Dendritic cell treated with granulocyte-macrophage colony-stimulating factor and Interleukin-4, amounts not matched to agents 40 ng/mL and 50 ng/mL, for 4 days (primary cell): ENCODE data around the gene SORL1.

Source experiments
- H3K27ac Mint-ChIP-seq: one replicate; pipeline ENCODE4 v1.8.0; 2022; ENCODE audit warnings: mild to moderate bottlenecking, mixed read lengths
- H3K27me3 Mint-ChIP-seq: one replicate; pipeline ENCODE4 v1.8.0; 2022; ENCODE audit warnings: mild to moderate bottlenecking, mixed read lengths
- H3K36me3 Mint-ChIP-seq: one replicate; pipeline ENCODE4 v1.8.0; 2022; ENCODE audit warnings: low read depth, mixed read lengths
- H3K4me1 Mint-ChIP-seq: one replicate; pipeline ENCODE4 v1.8.0; 2022; ENCODE audit warnings: low read depth, mixed read lengths
- H3K4me3 Mint-ChIP-seq: one replicate; pipeline ENCODE4 v1.8.0; 2022; ENCODE audit warnings: mild to moderate bottlenecking, moderate library complexity, mixed read lengths
- H3K9me3 Mint-ChIP-seq: one replicate; pipeline ENCODE4 v1.8.0; 2022; ENCODE audit warnings: mixed read lengths
- intact Hi-C: fragments of 100-400 bp; cut with micrococcal nuclease; formaldehyde crosslinking; loops from one replicate; pipeline ENCODE4 v1.15.0; 2022

Gene SORL1

DNA sequence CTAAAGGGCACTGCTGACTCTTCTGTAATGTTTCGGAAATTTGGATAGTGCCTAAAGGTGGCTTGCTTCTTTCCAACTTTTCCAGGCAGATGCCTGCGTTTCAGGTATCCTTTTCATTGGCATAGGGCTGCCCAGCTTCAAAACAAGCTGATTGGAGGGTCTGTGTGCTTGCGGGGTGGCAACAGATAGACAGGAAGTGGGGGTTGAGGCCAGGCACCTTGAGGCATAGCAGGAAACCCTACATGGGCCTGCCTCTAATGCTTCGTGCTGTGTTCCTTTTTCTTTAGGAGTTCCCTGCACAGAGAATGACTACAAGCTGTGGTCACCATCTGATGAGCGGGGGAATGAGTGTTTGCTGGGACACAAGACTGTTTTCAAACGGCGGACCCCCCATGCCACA is 92.8 kb downstream of the SORL1 start:
- Mint-ChIP-seq H3K27ac (no peak overlapping the region), H3K4me3 (no peak overlapping the region), H3K9me3 (no peaks in the 10 kb centered on the region), H3K4me1 (peaks cover 10% of the 10 kb centered on the region), H3K27me3 (no peaks in the 10 kb centered on the region), H3K36me3 (peaks cover 53% of the 10 kb centered on the region)
- intact Hi-C loops, result no loop called here

DNA sequence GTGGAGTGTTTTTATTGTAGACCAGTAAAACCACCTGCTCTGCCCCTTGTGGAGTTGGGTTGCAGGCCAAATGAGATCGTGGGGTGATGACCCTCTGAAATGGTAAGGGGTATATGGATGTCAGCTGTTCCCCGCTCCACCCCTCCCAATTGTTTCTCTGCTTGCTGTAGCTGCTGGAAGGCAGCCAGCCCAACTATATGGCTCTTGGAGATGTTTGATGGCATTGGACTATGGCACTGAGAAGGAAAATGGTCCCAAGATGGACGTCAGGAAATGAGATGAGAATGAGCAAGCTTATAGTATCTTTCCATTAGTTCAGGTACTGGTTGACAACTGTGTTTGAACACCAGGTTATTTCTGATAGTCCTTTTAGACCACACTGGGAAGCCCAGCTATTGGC is 95.5 kb downstream of the SORL1 start:
- peaks cover 17% of the 10 kb centered on the region for H3K4me1 Mint-ChIP-seq
- H3K4me3 Mint-ChIP-seq, result no peak overlapping the region
- H3K27me3 Mint-ChIP-seq, result no peaks in the 10 kb centered on the region
- intact Hi-C loops, result no loop called here
- peaks cover 7% of the 10 kb centered on the region for H3K9me3 Mint-ChIP-seq
- H3K27ac Mint-ChIP-seq, result no peak overlapping the region
- H3K36me3 Mint-ChIP-seq, result peaks cover 66% of the 10 kb centered on the region

DNA sequence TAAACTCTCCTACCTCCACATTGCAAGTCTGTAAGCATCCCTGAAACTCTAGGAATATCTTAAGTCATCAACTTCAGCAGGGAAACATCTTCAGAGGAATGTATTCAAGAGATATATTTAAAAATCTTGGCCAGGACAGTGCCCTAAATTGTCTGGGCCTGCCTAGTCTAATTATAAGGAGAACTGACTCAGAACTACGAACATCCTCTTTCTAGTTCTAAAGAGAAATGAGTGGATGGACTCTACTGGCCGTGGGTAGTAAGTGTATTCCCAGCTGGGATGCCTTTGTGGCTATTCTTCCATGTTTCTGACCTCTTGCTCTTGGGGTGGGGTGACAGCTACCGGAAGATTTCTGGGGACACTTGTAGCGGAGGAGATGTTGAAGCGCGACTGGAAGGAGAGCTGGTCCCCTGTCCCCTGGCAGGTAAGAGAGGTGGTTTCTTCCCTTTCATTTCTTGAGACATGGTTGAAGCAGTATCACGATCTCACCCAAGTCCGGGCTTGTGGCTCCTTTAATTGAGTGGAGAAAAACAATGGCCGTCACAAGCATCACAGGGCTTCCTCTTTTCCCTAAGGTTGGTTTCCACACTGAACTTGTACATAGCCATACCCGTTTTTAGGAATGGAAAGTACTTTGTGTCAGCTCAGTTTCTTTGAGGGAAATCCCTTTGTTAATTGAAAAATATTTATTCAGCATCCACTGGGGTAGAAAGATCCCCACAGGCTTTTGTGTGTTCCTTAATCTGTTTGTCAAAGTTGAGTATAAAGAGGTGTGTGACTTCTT is 98.3 kb downstream of the SORL1 start:
- intact Hi-C loops, result no loop called here
- Mint-ChIP-seq H3K36me3 (peaks cover 70% of the 10 kb centered on the region), H3K4me3 (no peak overlapping the region), H3K27ac (peak overlapping the region; percentile 76), H3K9me3 (peaks cover 7% of the 10 kb centered on the region), H3K27me3 (no peaks in the 10 kb centered on the region), H3K4me1 (peaks cover 12% of the 10 kb centered on the region)

DNA sequence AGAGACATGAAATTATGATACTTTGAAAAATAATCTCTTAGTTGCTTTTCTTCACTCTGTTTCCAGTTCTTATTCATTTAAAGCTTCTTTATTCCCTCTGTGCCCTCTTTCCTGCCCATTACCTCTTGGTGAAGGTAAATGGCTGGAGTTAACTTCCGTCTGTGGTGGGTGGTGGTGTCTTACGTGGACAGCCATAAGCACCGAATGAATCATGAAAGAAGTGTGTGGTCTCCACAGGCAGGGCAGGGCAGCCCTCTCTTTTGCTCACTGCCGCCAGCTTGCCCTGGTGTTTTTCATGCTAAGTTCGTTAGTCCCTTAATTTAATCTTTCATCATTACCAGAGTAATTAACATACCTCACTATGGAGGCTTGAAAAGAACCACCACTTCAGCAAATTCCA is 99.3 kb downstream of the SORL1 start:
- intact Hi-C loops, result no loop called here
- H3K4me3 Mint-ChIP-seq, result no peak overlapping the region
- H3K4me1 Mint-ChIP-seq, result peaks cover 7% of the 10 kb centered on the region
- peaks cover 71% of the 10 kb centered on the region for H3K36me3 Mint-ChIP-seq
- no peak overlapping the region for H3K27ac Mint-ChIP-seq
- H3K27me3 Mint-ChIP-seq, result no peaks in the 10 kb centered on the region
- H3K9me3 Mint-ChIP-seq, result peaks cover 7% of the 10 kb centered on the region

DNA sequence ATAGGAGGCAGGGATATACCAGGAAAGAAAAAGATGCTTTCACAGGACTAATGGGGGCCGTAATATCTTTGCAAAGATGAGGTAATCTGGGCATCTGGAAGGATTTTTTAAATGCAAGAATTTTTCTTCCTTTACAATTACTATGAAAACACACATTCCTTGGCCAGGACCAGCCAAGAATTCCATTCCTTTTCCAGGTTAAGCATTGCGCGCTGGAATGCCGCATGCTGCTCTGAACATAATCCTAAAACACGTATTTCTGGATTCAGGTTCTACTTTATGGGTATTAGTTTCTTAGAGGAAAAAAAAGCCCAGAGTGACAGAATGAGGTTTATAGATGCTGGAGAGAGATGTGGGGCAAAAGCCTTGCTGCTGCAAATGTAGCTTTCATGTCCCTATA is 100.0 kb downstream of the SORL1 start:
- no peaks in the 10 kb centered on the region for H3K27me3 Mint-ChIP-seq
- no peak overlapping the region for H3K4me3 Mint-ChIP-seq
- H3K9me3 Mint-ChIP-seq, result peaks cover 7% of the 10 kb centered on the region
- H3K4me1 Mint-ChIP-seq, result peaks cover 7% of the 10 kb centered on the region
- peaks cover 73% of the 10 kb centered on the region for H3K36me3 Mint-ChIP-seq
- no peak overlapping the region for H3K27ac Mint-ChIP-seq
- intact Hi-C loops, result no loop called here

DNA sequence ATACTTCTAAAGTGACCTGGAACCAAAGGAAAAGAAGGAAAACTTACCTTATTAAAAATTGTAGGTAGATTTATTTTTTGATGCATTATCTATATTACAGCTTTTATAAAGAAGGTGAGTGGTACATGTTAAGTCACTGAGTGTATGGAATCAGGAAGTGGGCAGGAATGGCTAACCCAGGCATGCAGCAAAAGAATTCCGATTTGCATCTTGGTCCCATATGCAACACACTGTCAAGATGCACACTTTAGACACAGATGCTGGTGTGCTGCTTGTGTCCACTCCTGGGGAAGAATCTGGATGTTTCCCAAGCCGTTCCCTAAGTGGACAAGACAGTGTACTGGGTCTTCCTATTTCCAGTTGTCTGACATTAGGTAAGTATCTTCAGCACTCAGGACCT is 100.5 kb downstream of the SORL1 start:
- no peak overlapping the region for H3K27ac Mint-ChIP-seq
- H3K4me3 Mint-ChIP-seq, result no peak overlapping the region
- peaks cover 7% of the 10 kb centered on the region for H3K9me3 Mint-ChIP-seq
- H3K4me1 Mint-ChIP-seq, result peaks cover 7% of the 10 kb centered on the region
- no peaks in the 10 kb centered on the region for H3K27me3 Mint-ChIP-seq
- H3K36me3 Mint-ChIP-seq, result peaks cover 73% of the 10 kb centered on the region
- intact Hi-C loops, result no loop called here

- Mint-ChIP-seq H3K4me1 (peaks cover 7% of the 10 kb centered on the region), H3K27me3 (no peaks in the 10 kb centered on the region), H3K9me3 (peaks cover 7% of the 10 kb centered on the region), H3K36me3 (peaks cover 74% of the 10 kb centered on the region), H3K4me3 (no peak overlapping the region), H3K27ac (no peak overlapping the region)
- intact Hi-C loops, result no loop called here
Observed at GRCh38 chr11:121553389-121553788, 101.3 kb downstream of the SORL1 start.

GRCh38 chr11:121553806-121554205 is 101.7 kb downstream of the SORL1 start:
- H3K9me3 Mint-ChIP-seq, result peaks cover 7% of the 10 kb centered on the region
- no peak overlapping the region for H3K4me3 Mint-ChIP-seq
- H3K27ac Mint-ChIP-seq, result no peak overlapping the region
- H3K36me3 Mint-ChIP-seq, result peaks cover 78% of the 10 kb centered on the region
- peaks cover 7% of the 10 kb centered on the region for H3K4me1 Mint-ChIP-seq
- intact Hi-C loops, result no loop called here
- no peaks in the 10 kb centered on the region for H3K27me3 Mint-ChIP-seq

GRCh38 chr11:121554552-121554951 is 102.4 kb downstream of the SORL1 start:
- no peak overlapping the region for H3K27ac Mint-ChIP-seq
- H3K4me1 Mint-ChIP-seq, result peaks cover 7% of the 10 kb centered on the region
- H3K36me3 Mint-ChIP-seq, result peaks cover 85% of the 10 kb centered on the region
- H3K9me3 Mint-ChIP-seq, result peaks cover 7% of the 10 kb centered on the region
- intact Hi-C loops, result no loop called here
- no peaks in the 10 kb centered on the region for H3K27me3 Mint-ChIP-seq
- no peak overlapping the region for H3K4me3 Mint-ChIP-seq

DNA sequence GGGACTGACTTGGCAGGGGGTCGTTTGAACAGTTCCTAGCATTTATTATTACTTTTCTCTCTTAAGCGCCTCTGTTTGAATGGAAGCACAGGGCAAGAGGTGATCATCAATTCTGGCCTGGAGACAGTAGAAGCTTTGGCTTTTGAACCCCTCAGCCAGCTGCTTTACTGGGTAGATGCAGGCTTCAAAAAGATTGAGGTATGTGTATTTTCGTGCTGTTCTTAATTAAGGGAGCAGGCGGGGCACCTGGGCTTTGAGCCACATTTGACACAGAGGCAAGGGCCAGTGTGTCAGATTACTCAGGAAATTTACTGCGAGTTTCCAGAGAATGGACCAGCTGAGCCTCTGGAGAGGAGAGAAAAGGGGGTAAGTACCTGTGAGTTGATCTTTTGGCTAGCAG is 103.0 kb downstream of the SORL1 start:
- intact Hi-C loops, result no loop called here
- no peak overlapping the region for H3K27ac Mint-ChIP-seq
- H3K9me3 Mint-ChIP-seq, result peaks cover 6% of the 10 kb centered on the region
- H3K36me3 Mint-ChIP-seq, result peaks cover 90% of the 10 kb centered on the region
- H3K27me3 Mint-ChIP-seq, result no peaks in the 10 kb centered on the region
- peaks cover 7% of the 10 kb centered on the region for H3K4me1 Mint-ChIP-seq
- no peak overlapping the region for H3K4me3 Mint-ChIP-seq

DNA sequence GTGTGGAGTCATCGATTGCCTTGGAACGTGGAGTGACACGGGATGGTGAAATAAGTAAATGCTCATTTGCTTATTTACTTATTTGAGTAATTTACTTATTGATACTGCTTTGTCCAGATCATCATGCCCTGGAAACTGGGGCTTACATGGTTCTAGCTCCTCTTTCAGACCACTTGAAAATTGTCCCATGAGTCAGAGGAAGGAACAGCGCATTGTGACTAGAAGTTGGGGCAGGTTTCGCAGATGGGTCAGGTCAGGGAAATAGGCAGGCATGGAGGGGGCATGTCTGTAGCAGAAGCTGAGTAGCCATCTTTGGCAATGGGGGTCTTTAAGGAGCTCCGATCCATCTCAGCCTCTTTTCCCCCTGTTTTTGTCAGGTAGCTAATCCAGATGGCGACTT is 104.8 kb downstream of the SORL1 start:
- peaks cover 89% of the 10 kb centered on the region for H3K36me3 Mint-ChIP-seq
- no peak overlapping the region for H3K27ac Mint-ChIP-seq
- H3K27me3 Mint-ChIP-seq, result no peaks in the 10 kb centered on the region
- no peak overlapping the region for H3K4me3 Mint-ChIP-seq
- H3K4me1 Mint-ChIP-seq, result no peaks in the 10 kb centered on the region
- intact Hi-C loops, result no loop called here
- H3K9me3 Mint-ChIP-seq, result no peaks in the 10 kb centered on the region

- H3K36me3 Mint-ChIP-seq, result peaks cover 88% of the 10 kb centered on the region
- H3K4me1 Mint-ChIP-seq, result no peaks in the 10 kb centered on the region
- no peaks in the 10 kb centered on the region for H3K9me3 Mint-ChIP-seq
- H3K27ac Mint-ChIP-seq, result no peak overlapping the region
- intact Hi-C loops, result no loop called here
- no peaks in the 10 kb centered on the region for H3K27me3 Mint-ChIP-seq
- H3K4me3 Mint-ChIP-seq, result no peak overlapping the region
Observed at GRCh38 chr11:121557348-121557747, 105.2 kb downstream of the SORL1 start.

DNA sequence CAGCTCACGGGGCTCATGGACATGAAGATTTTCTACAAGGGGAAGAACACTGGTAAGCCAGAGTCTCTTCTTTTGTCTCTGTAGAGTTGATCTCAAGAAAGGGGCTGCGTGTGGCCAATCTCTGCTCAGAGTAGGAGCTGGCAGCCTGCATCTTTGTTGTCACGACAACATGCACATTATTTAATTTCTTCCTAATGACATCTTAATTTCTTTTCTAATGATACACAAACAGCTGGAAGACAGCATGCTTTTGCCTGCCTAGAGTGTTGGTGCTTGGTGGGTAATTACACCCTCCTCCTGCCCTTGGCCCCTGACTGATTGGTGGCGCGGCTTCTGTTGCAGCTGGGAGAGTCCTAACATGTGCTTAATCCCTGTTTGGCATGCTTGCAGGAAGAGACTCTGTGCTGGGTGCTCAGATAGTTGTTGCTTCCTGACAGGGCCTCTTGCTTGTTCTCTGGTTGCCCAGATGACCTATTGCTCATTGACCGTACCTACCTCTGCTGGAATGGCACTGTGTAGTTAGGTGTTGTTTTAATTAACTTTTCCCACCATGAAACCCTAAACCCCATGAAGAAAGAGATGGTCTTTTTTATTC is 107.6 kb downstream of the SORL1 start:
- Mint-ChIP-seq H3K4me1 (no peaks in the 10 kb centered on the region), H3K36me3 (peaks cover 76% of the 10 kb centered on the region), H3K27me3 (no peaks in the 10 kb centered on the region), H3K27ac (no peak overlapping the region), H3K4me3 (no peak overlapping the region), H3K9me3 (no peaks in the 10 kb centered on the region)
- intact Hi-C loops, result no loop called here

DNA sequence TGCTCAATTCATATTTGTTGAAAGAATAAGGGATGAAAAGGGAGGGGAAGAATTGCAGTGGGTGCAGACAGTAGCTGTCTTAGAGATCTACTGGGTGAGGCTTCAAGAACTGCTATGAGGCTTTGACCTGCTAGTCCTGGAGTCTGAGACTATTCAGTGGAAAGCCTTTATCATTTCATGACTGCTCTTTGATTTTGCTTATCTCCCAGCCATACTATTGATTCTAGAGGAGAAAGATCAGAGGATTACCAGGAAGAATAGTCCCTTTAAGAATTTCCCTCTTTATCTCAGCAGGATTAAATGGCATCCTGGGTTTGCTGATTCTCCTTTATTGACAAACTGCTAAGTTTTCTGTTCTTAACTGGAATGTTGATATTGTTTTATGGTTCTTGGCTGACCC is 108.1 kb downstream of the SORL1 start:
- Mint-ChIP-seq H3K9me3 (no peaks in the 10 kb centered on the region), H3K27me3 (no peaks in the 10 kb centered on the region), H3K4me1 (no peaks in the 10 kb centered on the region), H3K4me3 (no peak overlapping the region), H3K27ac (no peak overlapping the region), H3K36me3 (peaks cover 72% of the 10 kb centered on the region)
- intact Hi-C loops, result no loop called here

DNA sequence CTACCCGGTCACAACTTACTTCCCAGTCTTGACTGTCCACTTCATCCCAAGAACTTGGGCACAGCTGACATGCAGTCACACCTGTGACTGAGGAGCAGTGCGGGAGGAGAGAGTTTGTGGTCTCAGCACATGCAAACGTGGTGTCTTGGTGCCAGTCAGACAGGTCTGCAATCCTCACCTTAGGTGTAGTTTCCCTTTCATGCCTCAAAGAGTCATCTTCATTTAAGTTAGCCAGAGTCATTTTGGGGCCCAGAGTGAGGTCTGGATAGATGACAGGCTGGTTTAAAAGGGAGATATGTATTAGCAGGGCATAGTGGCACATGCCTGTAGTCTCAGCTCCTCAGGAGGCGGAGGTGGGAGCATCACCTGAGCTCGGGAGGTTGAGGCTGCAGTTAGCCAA is 109.1 kb downstream of the SORL1 start:
- Mint-ChIP-seq H3K27me3 (no peaks in the 10 kb centered on the region), H3K27ac (no peak overlapping the region), H3K9me3 (no peaks in the 10 kb centered on the region), H3K4me3 (no peak overlapping the region), H3K36me3 (peaks cover 62% of the 10 kb centered on the region), H3K4me1 (no peaks in the 10 kb centered on the region)
- intact Hi-C loops, result no loop called here
